OCI-LY7 (cell line): Measurements from ENCODE around the gene SLC17A2. TPM values are rescaled to one million over a fixed set of nuclear protein-coding genes. Genes with fewer than 3 reads are reported as not detected.

Experiments used
- BruUV-seq: library from RNA; stranded (reverse); fragments of 400-500 nt; replicated peaks from 2 replicates; lab custom pipeline; 2021; lab: Mats Ljungman, UMichigan
- CTCF ChIA-PET: fragments of 300-600 bp; sonication (Branson Sonifier 250); formaldehyde crosslinking; loops from one replicate; lab custom pipeline; 2022; ENCODE audit warnings: antibody characterized with exemption; ENCODE audit not compliant: unreplicated experiment; lab: Charles Lee
- POLR2A ChIA-PET: fragments of 300-600 bp; sonication (Branson Sonifier 250); formaldehyde crosslinking; loops from one replicate; lab custom pipeline; 2022; ENCODE audit warnings: antibody characterized with exemption; lab: Charles Lee
- DNase-seq: peaks from one replicate; pipeline ENCODE4 v3.0.0-alpha.2; 2015; ENCODE audit warnings: low spot score
- H2AFZ ChIP-seq: fragments of 200-600 bp; sonication (generic), shearing (Covaris generic); 2 replicates; pipeline ENCODE4 v1.6.1; 2014; ENCODE audit warnings: mild to moderate bottlenecking, antibody characterized with exemption, low read length, moderate library complexity
- H3K27ac ChIP-seq: fragments of 200-600 bp; sonication (generic); 2 replicates; pipeline ENCODE4 v1.5.1; 2014; ENCODE audit warnings: mixed run types, low read depth, mild to moderate bottlenecking, moderate library complexity, low read length, inconsistent platforms; ENCODE audit not compliant: poor library complexity, severe bottlenecking
- H3K36me3 ChIP-seq: fragments of 200-600 bp; sonication (generic); 2 replicates; pipeline ENCODE4 v1.6.1; 2014; ENCODE audit warnings: mild to moderate bottlenecking, antibody characterized with exemption, low read length, moderate library complexity, mixed read lengths; ENCODE audit not compliant: insufficient read depth
- H3K4me1 ChIP-seq: fragments of 200-600 bp; sonication (generic); 2 replicates; pipeline ENCODE4 v1.5.1; 2014; ENCODE audit warnings: mild to moderate bottlenecking, low read length; ENCODE audit not compliant: insufficient read depth, poor library complexity, severe bottlenecking
- H3K4me2 ChIP-seq: fragments of 200-600 bp; sonication (generic); 2 replicates; pipeline ENCODE4 v1.6.1; 2014; ENCODE audit warnings: mild to moderate bottlenecking, low read length
- H3K4me3 ChIP-seq: fragments of 200-600 bp; sonication (generic); 2 replicates; pipeline ENCODE4 v1.5.1; 2014; ENCODE audit warnings: mild to moderate bottlenecking, low read depth, low read length; ENCODE audit not compliant: poor library complexity, severe bottlenecking
- H3K79me2 ChIP-seq: fragments of 200-600 bp; sonication (generic); 2 replicates; pipeline ENCODE4 v1.6.1; 2016; ENCODE audit warnings: low read depth, mild to moderate bottlenecking, low read length, moderate library complexity, mixed read lengths; ENCODE audit not compliant: insufficient read depth
- H3K9me2 ChIP-seq: fragments of 200-600 bp; sonication (generic); 2 replicates; pipeline ENCODE4 v1.6.1; 2016; ENCODE audit warnings: mild to moderate bottlenecking, low read length, mixed read lengths; ENCODE audit not compliant: insufficient read depth
- H3K9me3 ChIP-seq: fragments of 200-600 bp; sonication (generic); 2 replicates; pipeline ENCODE4 v1.6.1; 2014; ENCODE audit warnings: mild to moderate bottlenecking, mixed run types, low read length, mixed read lengths
- H4K20me1 ChIP-seq: fragments of 200-600 bp; sonication (generic); 2 replicates; pipeline ENCODE4 v1.6.1; 2014; ENCODE audit warnings: mild to moderate bottlenecking, antibody characterized with exemption, low read length, moderate library complexity, mixed read lengths; ENCODE audit not compliant: insufficient read depth
- CTCF ChIP-seq: fragments of 200-600 bp; sonication (generic); conservative IDR thresholded peaks from 2 replicates; pipeline ENCODE4 v1.5.1; 2014; ENCODE audit warnings: mild to moderate bottlenecking, antibody characterized with exemption, low read length, moderate library complexity, mixed read lengths
- EZH2phosphoT487 ChIP-seq: fragments of 200-600 bp; sonication (generic); IDR thresholded peaks from 2 replicates; pipeline ENCODE4 v1.6.1; 2018; ENCODE audit warnings: low read depth, borderline replicate concordance, mild to moderate bottlenecking, mixed run types, antibody characterized with exemption, low read length, moderate library complexity, mixed read lengths
- intact Hi-C: fragments of 100-400 bp; cut with micrococcal nuclease; formaldehyde crosslinking; loops from one replicate; pipeline ENCODE4 v1.10.0; 2022; ENCODE audit not compliant: unreplicated experiment
- total RNA-seq, 2 experiments: library from RNA; depleted of rRNA in 1 of 2; stranded (reverse); fragments of >200 nt in 1 of 2; shearing (Covaris generic) in 1 of 2; gene quantifications; 2 replicates each; pipeline ENCODE4 v1.2.3, GENCODE V29; 2014 to 2022

The SLC17A2 gene
- total RNA-seq, 2 experiments from 2014 or later, result not detected

GRCh38 chr6:25916330-25916729 lies 14.2 kb downstream of the SLC17A2 start:
- no peaks in the 10 kb centered on the region for H4K20me1 ChIP-seq
- BruUV-seq, result no TSS peak
- DNase-seq, result no peak

GRCh38 chr6:25913741-25914140 lies 16.8 kb downstream of the SLC17A2 start:
- Histone ChIP-seq H3K4me2 (no peak overlapping the region), H3K36me3 (no peaks in the 10 kb centered on the region), H2AFZ (no peak overlapping the region), H3K9me2 (no peaks in the 10 kb centered on the region), H3K4me3 (no peak overlapping the region), H3K27ac (no peak overlapping the region), H3K9me3 (no peaks in the 10 kb centered on the region), H3K79me2 (no peaks in the 10 kb centered on the region), H3K4me1 (no peaks in the 10 kb centered on the region), H4K20me1 (no peaks in the 10 kb centered on the region)
- no TSS peak for BruUV-seq
- TF ChIP-seq EZH2phosphoT487 (no peak), CTCF (no peak)
- no peak for DNase-seq
- CTCF ChIA-PET, result no interaction called here
- POLR2A ChIA-PET, result interaction anchor here (1.0 kb wide), 1 partner anchor 12 kb away, joined by 4 read pairs; no protein-coding TSS in a partner anchor
- intact Hi-C loops, result no loop called here

More at GRCh38 chr6:25916330-25916729, 14.2 kb downstream of the SLC17A2 start:
- Histone ChIP-seq H2AFZ (no peak overlapping the region), H3K4me1 (no peaks in the 10 kb centered on the region), H3K79me2 (no peaks in the 10 kb centered on the region), H3K9me3 (no peaks in the 10 kb centered on the region), H3K9me2 (no peaks in the 10 kb centered on the region), H3K4me2 (no peak overlapping the region), H3K36me3 (no peaks in the 10 kb centered on the region), H3K27ac (no peak overlapping the region), H3K4me3 (no peak overlapping the region)
- intact Hi-C loops, result no loop called here
- ChIA-PET CTCF (no interaction called here), POLR2A (no interaction called here)
- TF ChIP-seq CTCF, result no peak
- TF ChIP-seq EZH2phosphoT487, result no peak

- no peaks in the 10 kb centered on the region for H3K9me2 ChIP-seq
- intact Hi-C loops, result no loop called here
- no peak for TF ChIP-seq CTCF
- no peak for TF ChIP-seq EZH2phosphoT487
- H3K36me3 ChIP-seq, result no peaks in the 10 kb centered on the region
- CTCF ChIA-PET, result no interaction called here
- no TSS peak for BruUV-seq
- H3K27ac ChIP-seq, result no peak overlapping the region
- no peaks in the 10 kb centered on the region for H3K9me3 ChIP-seq
- H4K20me1 ChIP-seq, result no peaks in the 10 kb centered on the region
- no peaks in the 10 kb centered on the region for H3K4me1 ChIP-seq
- H3K79me2 ChIP-seq, result no peaks in the 10 kb centered on the region
- no peak overlapping the region for H3K4me2 ChIP-seq
- POLR2A ChIA-PET, result interaction anchor here (0.6 to 0.7 kb wide), 2 partner anchors 33 to 49 kb away, joined by 3 to 4 read pairs; no protein-coding TSS in a partner anchor
- H2AFZ ChIP-seq, result no peak overlapping the region
- no peak overlapping the region for H3K4me3 ChIP-seq
- no peak for DNase-seq
These were observed 19.1 kb downstream of the SLC17A2 start for GRCh38 chr6:25911351-25911750.
